ENCODE data around the gene LCN10.

DNA sequence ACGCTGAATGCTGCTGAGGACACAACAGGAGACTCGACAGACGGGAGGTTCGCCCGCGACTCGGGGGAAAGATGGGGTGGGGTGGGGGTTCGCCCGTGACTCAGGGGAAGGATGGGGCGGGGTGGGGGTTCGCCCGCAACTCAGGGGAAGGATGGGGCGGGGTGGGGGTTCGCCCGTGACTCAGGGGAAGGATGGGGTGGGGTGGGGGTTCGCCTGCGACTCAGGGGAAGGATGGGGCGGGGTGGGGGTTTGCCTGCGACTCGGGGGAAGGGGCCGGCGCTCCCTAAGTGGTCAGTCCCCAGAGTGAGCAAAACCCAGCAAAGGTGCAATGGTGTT lies 3.4 kb upstream of the LCN10 start:
- TF ChIP-seq ZNF343 (CRISPR knock-in tag; IDR thresholded peaks at IDR 0.05), result no peak
- TF ChIP-seq RAD51 (IDR thresholded peaks at IDR 0.05; ENCODE audit: borderline replicate concordance), result no peak
- TF ChIP-seq EZH2 (conservative IDR thresholded peaks at IDR 0.05; ENCODE audit: low read depth, low read length), result no peak
- no peak for TF ChIP-seq NR2F2 (IDR thresholded peaks at IDR 0.05; ENCODE audit: borderline replicate concordance, low read depth)
- no peak for TF ChIP-seq JUND (CRISPR knock-in tag; IDR thresholded peaks at IDR 0.05)
- TF ChIP-seq, protein P1, sequence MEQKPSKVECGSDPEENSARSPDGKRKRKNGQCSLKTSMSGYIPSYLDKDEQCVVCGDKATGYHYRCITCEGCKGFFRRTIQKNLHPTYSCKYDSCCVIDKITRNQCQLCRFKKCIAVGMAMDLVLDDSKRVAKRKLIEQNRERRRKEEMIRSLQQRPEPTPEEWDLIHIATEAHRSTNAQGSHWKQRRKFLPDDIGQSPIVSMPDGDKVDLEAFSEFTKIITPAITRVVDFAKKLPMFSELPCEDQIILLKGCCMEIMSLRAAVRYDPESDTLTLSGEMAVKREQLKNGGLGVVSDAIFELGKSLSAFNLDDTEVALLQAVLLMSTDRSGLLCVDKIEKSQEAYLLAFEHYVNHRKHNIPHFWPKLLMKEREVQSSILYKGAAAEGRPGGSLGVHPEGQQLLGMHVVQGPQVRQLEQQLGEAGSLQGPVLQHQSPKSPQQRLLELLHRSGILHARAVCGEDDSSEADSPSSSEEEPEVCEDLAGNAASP (CRISPR knock-in tag; IDR thresholded peaks at IDR 0.05; ENCODE audit: borderline replicate concordance), result no peak
- TF ChIP-seq, protein P2, sequence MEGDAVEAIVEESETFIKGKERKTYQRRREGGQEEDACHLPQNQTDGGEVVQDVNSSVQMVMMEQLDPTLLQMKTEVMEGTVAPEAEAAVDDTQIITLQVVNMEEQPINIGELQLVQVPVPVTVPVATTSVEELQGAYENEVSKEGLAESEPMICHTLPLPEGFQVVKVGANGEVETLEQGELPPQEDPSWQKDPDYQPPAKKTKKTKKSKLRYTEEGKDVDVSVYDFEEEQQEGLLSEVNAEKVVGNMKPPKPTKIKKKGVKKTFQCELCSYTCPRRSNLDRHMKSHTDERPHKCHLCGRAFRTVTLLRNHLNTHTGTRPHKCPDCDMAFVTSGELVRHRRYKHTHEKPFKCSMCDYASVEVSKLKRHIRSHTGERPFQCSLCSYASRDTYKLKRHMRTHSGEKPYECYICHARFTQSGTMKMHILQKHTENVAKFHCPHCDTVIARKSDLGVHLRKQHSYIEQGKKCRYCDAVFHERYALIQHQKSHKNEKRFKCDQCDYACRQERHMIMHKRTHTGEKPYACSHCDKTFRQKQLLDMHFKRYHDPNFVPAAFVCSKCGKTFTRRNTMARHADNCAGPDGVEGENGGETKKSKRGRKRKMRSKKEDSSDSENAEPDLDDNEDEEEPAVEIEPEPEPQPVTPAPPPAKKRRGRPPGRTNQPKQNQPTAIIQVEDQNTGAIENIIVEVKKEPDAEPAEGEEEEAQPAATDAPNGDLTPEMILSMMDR (CRISPR knock-in tag; IDR thresholded peaks at IDR 0.05), result no peak
- no peak for TF ChIP-seq PCBP1 (IDR thresholded peaks at IDR 0.05; ENCODE audit: borderline replicate concordance, low read depth, low read length)
- no peak for TF ChIP-seq CBX2 (IDR thresholded peaks at IDR 0.05; ENCODE audit: low read depth, low read length)
- no peak for TF ChIP-seq CBX2 (CRISPR knock-in tag; IDR thresholded peaks at IDR 0.05; ENCODE audit: low read depth)
- no peak for TF ChIP-seq POLR2A (IDR thresholded peaks at IDR 0.05; ENCODE audit: insufficient read depth in 1 of 2, low read depth in 2 of 2, low read length in 2 of 2)
- no peak for TF ChIP-seq ZNF530 (CRISPR knock-in tag; IDR thresholded peaks at IDR 0.05; ENCODE audit: low read depth)
